DMS153 treated with DMSO at 0.1 percent for 48 hours (cell line): ENCODE measurements around the gene DENND6A.
"Not testable (repeated sequence)": the region's sequence is repeated elsewhere in the genome, so short reads cannot be mapped to it uniquely, and the experiment has no call there.

Experiments used
- DNase-seq: peaks from one replicate; lab custom pipeline; 2025; ENCODE audit not compliant: unreplicated experiment; lab: John Stamatoyannopoulos, UW

Gene DENND6A

GRCh38 chr3:57696801-57697321, 4.0 kb upstream of the DENND6A start:
- no peak for DNase-seq

DNA sequence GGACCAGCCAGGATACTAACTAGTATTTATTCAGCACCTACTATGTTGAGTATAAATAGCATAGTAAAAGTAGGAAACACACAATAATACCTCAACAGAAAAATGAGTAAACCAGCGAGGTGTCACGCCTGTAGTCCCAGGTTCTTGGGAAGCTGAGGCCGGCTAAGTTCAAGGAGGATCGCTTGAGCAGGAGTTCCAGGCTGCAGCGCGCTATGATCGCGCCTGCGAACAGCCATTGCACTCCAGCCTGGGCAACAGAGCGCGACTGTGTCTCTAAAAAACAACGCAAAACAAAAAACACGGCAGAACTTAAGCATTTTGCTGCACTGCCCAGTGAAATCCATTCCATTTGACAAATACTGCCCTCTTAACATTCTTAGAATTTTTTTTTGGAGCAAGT, 1.3 kb upstream of the DENND6A start:
- DNase-seq, result no peak

DNA sequence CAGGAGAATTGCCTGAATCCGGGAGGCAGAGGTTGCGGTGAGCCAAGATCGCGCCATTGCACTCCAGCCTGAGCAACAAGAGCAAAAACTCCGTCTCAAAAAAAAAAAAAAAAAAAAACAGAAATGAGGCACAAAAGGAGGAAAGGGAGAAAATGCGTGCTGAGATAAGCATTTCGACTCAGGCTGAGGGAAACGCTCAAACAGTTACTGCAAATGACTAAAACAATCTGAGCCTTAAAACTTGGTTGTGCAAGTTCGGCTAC, 813 bp downstream of the DENND6A start:
- not testable (repeated sequence) for DNase-seq

- no peak for DNase-seq
Measured at GRCh38 chr3:57691411-57692132, 1.3 kb downstream of the DENND6A start.

- no peak for DNase-seq
Measured at GRCh38 chr3:57689367-57690053, 3.4 kb downstream of the DENND6A start.

GRCh38 chr3:57688291-57688690, 4.6 kb downstream of the DENND6A start:
- no peak for DNase-seq

DNA sequence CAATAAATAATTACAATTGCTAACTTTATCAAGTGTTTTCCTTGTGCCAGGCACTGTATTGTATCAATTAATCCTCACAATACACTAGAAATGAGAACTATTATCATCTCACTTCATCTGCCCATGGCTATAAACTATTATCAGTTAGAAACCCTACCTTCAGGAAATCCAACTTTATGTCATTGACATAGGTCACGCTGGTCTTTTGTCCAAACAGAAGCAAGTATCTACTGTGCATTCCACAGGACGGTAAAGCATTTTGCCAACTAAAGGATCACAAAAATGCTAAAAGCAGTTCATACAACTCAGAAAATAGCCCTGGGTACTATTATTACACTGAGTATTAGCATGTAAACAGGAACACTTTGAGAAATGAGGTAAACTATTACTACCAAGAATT, 9.6 kb downstream of the DENND6A start:
- no peak for DNase-seq

GRCh38 chr3:57682284-57682683, 10.6 kb downstream of the DENND6A start:
- DNase-seq, result no peak

DNA sequence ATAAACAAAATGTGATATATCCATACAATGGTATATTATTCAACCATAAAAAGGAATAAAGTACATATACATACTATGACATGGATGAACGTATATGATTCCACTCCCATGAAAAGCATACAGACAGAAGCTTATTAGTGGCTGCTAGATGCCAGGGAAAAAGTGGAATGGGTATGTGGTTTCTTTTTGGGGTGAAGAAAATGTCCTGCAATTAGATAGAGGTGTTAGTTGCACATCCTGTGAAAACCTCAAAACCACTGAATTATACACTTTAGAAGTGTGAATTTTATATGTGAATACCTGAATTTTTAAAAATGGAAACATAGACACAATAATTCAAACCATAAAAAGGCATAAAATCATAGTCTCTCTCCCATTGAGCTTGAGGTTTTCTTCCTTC, 11.2 kb downstream of the DENND6A start:
- DNase-seq, result no peak

GRCh38 chr3:57680046-57680445, 12.8 kb downstream of the DENND6A start:
- DNase-seq, result no peak

DNA sequence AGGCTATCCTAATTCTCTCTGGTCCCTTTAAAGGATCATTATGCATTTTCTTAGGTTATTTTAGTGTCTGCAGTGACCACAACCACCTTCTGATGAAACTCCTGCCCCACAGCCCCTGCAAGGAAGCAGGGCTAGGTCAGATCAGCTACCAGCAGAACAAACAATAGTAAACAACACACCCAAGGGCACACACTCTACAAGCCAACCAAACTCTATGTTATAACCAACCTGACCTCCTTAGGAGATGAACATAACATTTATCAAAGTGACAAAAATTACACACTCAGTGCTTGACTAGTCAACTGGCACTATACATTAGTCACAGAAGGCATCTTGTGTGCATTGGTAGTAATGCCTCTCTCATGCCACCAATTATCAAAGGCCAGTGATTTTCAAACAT, 17.3 kb downstream of the DENND6A start:
- DNase-seq, result no peak

DNA sequence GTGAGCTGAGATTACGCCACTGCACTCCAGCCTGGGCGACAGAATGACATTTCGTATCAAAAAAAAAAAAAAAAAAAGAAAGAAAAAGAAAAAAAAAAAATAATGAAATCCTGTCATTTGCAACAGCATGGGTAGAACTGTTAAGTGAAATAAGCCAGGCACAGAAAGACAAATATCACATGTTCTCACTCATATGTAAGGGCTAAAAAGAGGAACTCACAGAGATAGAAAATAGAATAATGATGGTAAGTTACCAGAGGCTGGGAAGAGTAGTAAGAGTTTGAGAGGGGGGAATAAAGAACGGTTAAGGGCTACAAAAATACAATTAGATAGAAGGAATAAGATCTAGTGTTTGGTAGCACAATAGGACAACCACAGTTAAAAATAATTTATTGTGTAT, 19.7 kb downstream of the DENND6A start:
- no peak for DNase-seq

DNA sequence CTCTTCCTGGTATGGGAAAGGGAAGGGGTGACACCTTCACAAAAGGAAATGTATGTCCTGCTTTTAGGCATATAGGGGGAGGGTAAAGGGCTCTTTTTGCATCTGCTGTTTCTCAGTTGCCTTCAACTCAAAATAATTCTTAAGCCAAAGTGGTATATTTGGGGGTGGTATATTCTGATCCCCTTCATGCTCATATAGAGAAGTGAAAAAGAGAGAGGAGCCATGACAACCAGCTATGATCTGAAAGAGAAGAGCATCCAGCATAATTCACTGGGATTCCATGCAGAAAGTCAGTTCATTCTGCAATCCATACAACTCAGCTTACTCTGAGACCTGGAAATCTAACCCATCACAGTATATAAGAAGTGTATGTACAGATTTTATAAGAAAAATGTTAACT, 22.3 kb downstream of the DENND6A start:
- no peak for DNase-seq

DNA sequence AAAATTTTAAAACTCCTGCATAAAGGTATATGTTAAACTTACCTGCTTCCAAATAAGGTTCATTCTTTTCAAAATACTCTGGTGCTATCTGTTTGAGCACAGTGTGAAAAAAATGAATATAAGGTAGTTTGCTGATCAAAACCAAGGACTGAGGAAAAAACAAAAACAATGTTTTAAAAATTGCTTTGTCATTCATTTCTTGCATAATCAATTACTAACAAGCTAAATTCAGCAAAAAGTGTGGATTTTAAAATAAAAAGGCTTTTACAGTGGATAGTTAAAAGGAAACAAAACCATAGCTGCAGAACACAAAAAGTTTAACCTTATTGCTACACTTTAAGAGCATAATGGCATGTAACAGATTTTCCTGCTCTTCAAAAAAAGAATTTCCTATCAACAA, 31.5 kb downstream of the DENND6A start:
- DNase-seq, result no peak

- no peak for DNase-seq
Measured at GRCh38 chr3:57659806-57660439, 33.0 kb downstream of the DENND6A start.

DNA sequence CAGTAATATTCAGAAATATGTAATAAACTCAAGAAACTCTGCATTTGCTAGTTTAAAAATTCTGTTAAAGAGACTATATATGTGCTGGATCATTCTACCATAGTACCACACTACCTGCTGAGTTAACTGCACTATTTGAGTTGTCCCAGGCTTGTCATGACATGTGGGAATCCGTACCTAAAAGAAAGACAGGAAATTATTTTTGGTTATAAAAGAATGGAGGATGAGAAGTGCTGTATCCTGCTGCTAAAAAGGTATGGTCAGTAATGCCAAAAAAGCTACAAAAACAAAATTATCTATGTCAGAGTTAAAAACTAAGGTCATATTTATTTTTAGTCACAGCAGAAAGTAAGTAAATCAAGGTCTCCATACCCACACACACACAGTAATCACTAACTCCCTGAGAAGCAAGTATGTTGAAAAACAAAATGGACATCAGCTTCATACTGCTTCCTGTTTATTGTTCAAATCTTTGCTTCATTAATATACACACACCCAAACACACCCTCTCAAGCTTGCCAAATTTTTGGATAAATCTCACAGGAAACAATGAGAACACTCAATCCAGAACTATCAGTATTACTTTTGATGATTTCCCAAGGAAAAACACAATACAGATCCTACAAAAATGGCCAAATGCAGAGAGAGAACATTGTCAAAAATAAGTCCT, 33.7 kb downstream of the DENND6A start:
- no peak for DNase-seq

DNA sequence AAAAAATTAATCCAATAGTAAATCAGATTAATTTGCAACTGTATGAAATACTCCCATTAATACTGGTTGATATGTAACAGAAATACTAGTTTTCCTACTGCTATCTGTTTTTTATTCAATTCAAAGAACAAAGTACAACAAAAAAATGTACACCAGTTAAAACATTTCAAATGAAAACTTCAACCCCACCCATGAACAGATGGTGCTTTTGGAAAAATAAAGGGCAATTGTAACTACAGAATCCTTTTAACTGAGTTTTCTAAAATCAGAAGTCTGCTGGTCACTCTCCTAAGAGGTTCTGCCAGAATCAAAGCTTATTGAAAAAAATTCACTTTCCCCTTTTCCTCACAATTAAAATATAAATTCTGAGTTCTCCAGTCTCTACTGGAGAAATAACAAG, 34.3 kb downstream of the DENND6A start:
- no peak for DNase-seq

GRCh38 chr3:57655727-57656126, 37.1 kb downstream of the DENND6A start:
- no peak for DNase-seq

- no peak for DNase-seq
Measured at GRCh38 chr3:57654267-57654666, 38.6 kb downstream of the DENND6A start.

- no peak for DNase-seq
Measured at GRCh38 chr3:57652203-57652602, 40.7 kb downstream of the DENND6A start.

DNA sequence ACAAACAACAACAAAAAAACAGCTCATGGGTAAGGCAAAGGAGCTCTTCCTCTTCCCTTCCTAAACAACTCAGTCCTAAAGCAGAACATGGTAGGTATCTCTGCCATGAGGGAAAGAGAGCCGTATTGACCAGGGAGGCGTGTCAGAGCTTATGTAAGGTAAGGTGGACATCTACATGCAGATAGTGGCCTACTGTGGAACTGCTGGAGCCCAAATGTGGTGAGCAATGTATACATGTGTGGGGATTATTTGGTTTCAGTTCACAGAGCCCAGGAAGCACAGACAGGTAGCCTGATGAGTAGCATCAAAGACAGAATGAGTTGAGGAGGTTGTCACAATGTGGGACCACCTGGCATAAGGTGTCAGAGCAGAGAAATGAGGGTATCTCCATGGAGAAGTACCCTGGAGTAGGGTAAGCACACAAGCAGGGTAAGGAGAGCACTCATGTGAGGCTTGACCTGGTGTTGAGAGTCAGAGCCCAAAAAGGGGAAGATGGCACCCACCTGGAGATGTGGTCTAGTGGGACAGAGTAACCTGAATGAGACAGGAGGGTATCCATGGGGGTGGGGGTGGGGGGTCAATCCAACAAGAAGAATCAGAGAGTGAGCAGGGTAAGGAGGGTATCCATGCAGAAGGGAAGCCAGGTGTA, 45.5 kb downstream of the DENND6A start:
- no peak for DNase-seq
